ENCODE data around the gene TARS1. TPM values are rescaled to one million over a fixed set of nuclear protein-coding genes. Genes with fewer than 3 reads are reported as not detected.

Gene TARS1
- total and polyA plus RNA-seq, 4 donors: 42.2 to 76.6 (median 71.6) TPM

DNA sequence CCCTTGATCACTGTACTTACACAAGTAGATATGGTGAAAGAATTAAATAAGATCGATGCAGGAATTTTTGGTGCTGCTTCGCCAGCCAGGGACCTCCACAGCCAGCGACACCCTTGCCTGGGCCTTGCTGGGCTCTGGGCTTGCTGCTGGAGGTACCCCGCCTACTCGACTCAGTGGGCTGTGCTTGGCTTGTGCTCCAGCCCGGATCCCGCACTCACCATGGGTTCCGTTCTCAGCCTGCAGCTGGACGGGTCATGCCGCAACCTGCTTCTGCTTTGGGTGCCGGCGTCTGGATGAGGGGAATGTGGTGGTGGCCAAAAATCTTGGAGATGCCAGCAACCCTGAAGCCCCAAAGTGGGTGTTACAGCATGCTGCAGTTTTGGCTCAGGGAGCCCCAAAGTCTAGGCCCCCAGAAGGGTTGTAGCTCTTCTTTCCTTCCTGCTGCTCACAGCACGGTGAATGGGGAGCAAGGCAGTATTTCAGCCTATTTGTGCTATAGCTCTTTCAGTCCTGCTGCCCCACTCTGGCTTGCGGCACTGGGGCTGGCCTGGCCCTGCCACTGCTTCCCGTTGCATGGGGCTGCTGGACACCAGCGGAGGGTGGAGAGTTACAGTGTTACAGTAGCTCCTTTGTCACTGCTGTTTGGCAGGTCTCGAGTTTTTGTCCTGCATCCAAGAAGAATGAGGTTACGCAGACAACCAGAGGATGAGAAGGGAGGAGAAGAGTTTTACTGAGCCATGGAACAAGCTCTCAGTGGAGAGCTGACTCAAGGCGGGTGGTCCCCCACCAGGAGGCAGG, 48.0 kb downstream of the TARS1 start:
- ATAC-seq (ENCODE audit: low FRiP score): no peak
- intact Hi-C loops (cut with DNase I): no loop called here
- no peaks in the 10 kb centered on the region for H3K9me3 ChIP-seq (ENCODE audit: control insufficient read depth, low read length)
- DNase-seq: no peak
- 95 to 96% methylated on average over 19 of the region's 19 CpGs for WGBS, 2 donors
- no peaks in the 10 kb centered on the region for H3K27me3 ChIP-seq (ENCODE audit: control insufficient read depth in 1 of 2, insufficient read depth in 2 of 2, low read length in 1 of 2)
- H3K4me3 ChIP-seq (ENCODE audit: low read length in 2 of 2): no peak overlapping the region
- no peak overlapping the region for H3K27ac ChIP-seq (ENCODE audit: low read depth in 1 of 2, low read length in 2 of 2)
- H3K4me1 ChIP-seq (ENCODE audit: control insufficient read depth in 1 of 2, insufficient read depth in 2 of 2, low read length in 2 of 2): no peaks in the 10 kb centered on the region
- peaks cover 0 to 2% of the 10 kb centered on the region in 2 donors for H3K36me3 ChIP-seq (ENCODE audit: control insufficient read depth in 1 of 2, insufficient read depth in 2 of 2, low read length in 1 of 2)

GRCh38 chr5:33489481-33490067, 48.8 kb downstream of the TARS1 start:
- no peak overlapping the region for H3K27ac ChIP-seq (ENCODE audit: low read depth in 1 of 2, low read length in 2 of 2)
- peaks cover 0 to 2% of the 10 kb centered on the region in 2 donors for H3K36me3 ChIP-seq (ENCODE audit: control insufficient read depth in 1 of 2, insufficient read depth in 2 of 2, low read length in 1 of 2)
- ATAC-seq (ENCODE audit: low FRiP score) (no peak), DNase-seq (no peak)
- 95 to 97% methylated on average over 6 of the region's 6 CpGs for WGBS, 2 donors
- H3K9me3 ChIP-seq (ENCODE audit: control insufficient read depth, low read length): no peaks in the 10 kb centered on the region
- no peak overlapping the region for H3K4me3 ChIP-seq (ENCODE audit: low read length in 2 of 2)
- no peaks in the 10 kb centered on the region for H3K4me1 ChIP-seq (ENCODE audit: control insufficient read depth in 1 of 2, insufficient read depth in 2 of 2, low read length in 2 of 2)
- intact Hi-C loops (cut with DNase I): no loop called here
- no peaks in the 10 kb centered on the region for H3K27me3 ChIP-seq (ENCODE audit: control insufficient read depth in 1 of 2, insufficient read depth in 2 of 2, low read length in 1 of 2)

DNA sequence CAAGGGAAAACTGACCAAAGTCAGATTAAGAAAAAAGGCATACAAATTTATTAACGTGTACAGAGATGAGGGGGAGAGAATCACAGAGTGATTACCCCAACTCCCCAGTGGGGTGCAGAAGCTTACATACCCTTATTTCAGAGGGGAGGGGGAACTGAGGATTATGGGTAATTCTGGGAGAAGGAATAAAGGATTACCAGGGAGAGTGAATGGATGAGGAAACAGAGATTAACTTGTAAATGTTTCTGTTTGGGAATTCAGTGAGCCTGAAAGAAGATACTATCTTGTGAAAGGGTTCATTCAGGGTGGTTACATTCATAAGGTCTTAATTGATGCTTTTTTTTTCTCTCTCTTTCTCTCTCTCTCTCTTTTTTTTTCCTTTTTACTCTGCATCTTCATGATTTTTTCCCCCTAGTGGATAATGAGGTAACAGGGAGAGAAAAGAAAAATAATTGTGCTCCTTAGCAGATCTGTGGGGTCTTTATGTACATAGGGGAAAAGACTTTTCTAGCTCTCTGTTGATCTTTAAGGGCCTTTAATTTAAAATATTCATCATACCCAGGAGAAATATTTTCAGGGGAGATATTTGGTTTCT, 49.4 kb downstream of the TARS1 start:
- no peak overlapping the region for H3K4me3 ChIP-seq (ENCODE audit: low read length in 2 of 2)
- H3K27me3 ChIP-seq (ENCODE audit: control insufficient read depth in 1 of 2, insufficient read depth in 2 of 2, low read length in 1 of 2): no peaks in the 10 kb centered on the region
- H3K27ac ChIP-seq (ENCODE audit: low read depth in 1 of 2, low read length in 2 of 2): no peak overlapping the region
- ATAC-seq (ENCODE audit: low FRiP score): no peak
- peaks cover 0 to 2% of the 10 kb centered on the region in 2 donors for H3K36me3 ChIP-seq (ENCODE audit: control insufficient read depth in 1 of 2, insufficient read depth in 2 of 2, low read length in 1 of 2)
- 84 to 88% methylated on average over 1 of the region's 1 CpG for WGBS, 2 donors
- no peaks in the 10 kb centered on the region for H3K4me1 ChIP-seq (ENCODE audit: control insufficient read depth in 1 of 2, insufficient read depth in 2 of 2, low read length in 2 of 2)
- no peaks in the 10 kb centered on the region for H3K9me3 ChIP-seq (ENCODE audit: control insufficient read depth, low read length)
- intact Hi-C loops (cut with DNase I): no loop called here
- no peak for DNase-seq

- no peaks in the 10 kb centered on the region for H3K27me3 ChIP-seq (ENCODE audit: control insufficient read depth in 1 of 2, insufficient read depth in 2 of 2, low read length in 1 of 2)
- H3K36me3 ChIP-seq (ENCODE audit: control insufficient read depth in 1 of 2, insufficient read depth in 2 of 2, low read length in 1 of 2): peaks cover 0 to 2% of the 10 kb centered on the region in 2 donors
- no peak overlapping the region for H3K4me3 ChIP-seq (ENCODE audit: low read length in 2 of 2)
- H3K4me1 ChIP-seq (ENCODE audit: control insufficient read depth in 1 of 2, insufficient read depth in 2 of 2, low read length in 2 of 2): no peaks in the 10 kb centered on the region
- ATAC-seq (ENCODE audit: low FRiP score) (no peak), DNase-seq (no peak)
- no peak overlapping the region for H3K27ac ChIP-seq (ENCODE audit: low read depth in 1 of 2, low read length in 2 of 2)
- H3K9me3 ChIP-seq (ENCODE audit: control insufficient read depth, low read length): no peaks in the 10 kb centered on the region
- intact Hi-C loops (cut with DNase I): no loop called here
Measured at GRCh38 chr5:33491941-33492340, 51.2 kb downstream of the TARS1 start.

DNA sequence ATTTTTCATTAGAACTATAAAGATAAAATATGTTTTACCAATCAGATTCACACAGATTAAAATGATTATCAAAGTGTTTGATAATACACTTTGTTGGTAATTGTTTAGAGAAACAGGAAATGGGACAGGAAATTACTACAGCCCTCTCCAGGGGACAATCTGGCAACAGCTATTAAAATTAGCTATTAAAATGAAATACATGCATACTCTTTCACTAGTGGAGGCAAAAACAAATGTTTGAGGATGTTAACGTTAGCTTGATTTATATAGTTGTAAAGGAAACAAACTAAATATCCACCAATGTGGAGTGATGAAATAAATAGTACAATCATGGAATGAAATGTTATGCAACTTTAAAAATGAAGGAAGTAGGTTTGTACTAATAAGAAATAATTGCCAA, 53.7 kb downstream of the TARS1 start:
- intact Hi-C loops (cut with DNase I): no loop called here
- Histone ChIP-seq H3K27ac (ENCODE audit: low read depth in 1 of 2, low read length in 2 of 2) (no peak overlapping the region), H3K36me3 (ENCODE audit: control insufficient read depth in 1 of 2, insufficient read depth in 2 of 2, low read length in 1 of 2) (peaks cover 0 to 2% of the 10 kb centered on the region in 2 donors), H3K4me1 (ENCODE audit: control insufficient read depth in 1 of 2, insufficient read depth in 2 of 2, low read length in 2 of 2) (no peaks in the 10 kb centered on the region), H3K27me3 (ENCODE audit: control insufficient read depth in 1 of 2, insufficient read depth in 2 of 2, low read length in 1 of 2) (no peaks in the 10 kb centered on the region), H3K4me3 (ENCODE audit: low read length in 2 of 2) (no peak overlapping the region), H3K9me3 (ENCODE audit: control insufficient read depth, low read length) (no peaks in the 10 kb centered on the region)
- no peak for ATAC-seq (ENCODE audit: low FRiP score)
- WGBS, 2 donors: 24 to 26% methylated on average over 1 of the region's 1 CpG
- DNase-seq: no peak

- no peaks in the 10 kb centered on the region for H3K27me3 ChIP-seq (ENCODE audit: control insufficient read depth in 1 of 2, insufficient read depth in 2 of 2, low read length in 1 of 2)
- no peak for ATAC-seq (ENCODE audit: low FRiP score)
- H3K9me3 ChIP-seq (ENCODE audit: control insufficient read depth, low read length): no peaks in the 10 kb centered on the region
- intact Hi-C loops (cut with DNase I): no loop called here
- H3K36me3 ChIP-seq (ENCODE audit: control insufficient read depth in 1 of 2, insufficient read depth in 2 of 2, low read length in 1 of 2): no peaks in the 10 kb centered on the region
- no peak overlapping the region for H3K27ac ChIP-seq (ENCODE audit: low read depth in 1 of 2, low read length in 2 of 2)
- whole genome bisulfite sequencing, 2 donors: 87 to 93% methylated on average over 4 of the region's 4 CpGs
- DNase-seq: no peak
- H3K4me3 ChIP-seq (ENCODE audit: low read length in 2 of 2): no peak overlapping the region
- H3K4me1 ChIP-seq (ENCODE audit: control insufficient read depth in 1 of 2, insufficient read depth in 2 of 2, low read length in 2 of 2): no peaks in the 10 kb centered on the region
Measured at GRCh38 chr5:33501260-33501659, 60.5 kb downstream of the TARS1 start.

DNA sequence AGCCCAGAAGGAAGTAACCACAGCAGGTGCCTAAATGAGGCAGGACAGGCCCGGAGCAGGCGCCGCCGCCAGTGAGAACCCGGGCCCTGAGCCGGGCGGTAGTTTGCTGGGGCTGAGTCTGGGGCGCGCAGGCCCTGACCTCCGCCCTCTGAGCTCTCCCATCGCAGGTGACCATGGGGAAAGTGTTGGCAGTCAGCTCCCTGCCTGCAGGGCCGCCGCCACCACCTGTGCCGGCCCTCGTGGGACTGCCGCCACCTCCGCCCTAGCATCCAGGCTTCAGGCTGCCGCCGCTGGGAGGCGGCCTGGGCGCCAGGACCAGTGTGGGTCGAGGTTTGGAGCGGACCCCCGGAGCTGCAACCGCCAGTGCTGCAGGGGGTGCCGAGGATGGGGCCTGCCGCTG, 61.1 kb downstream of the TARS1 start:
- no peaks in the 10 kb centered on the region for H3K9me3 ChIP-seq (ENCODE audit: control insufficient read depth, low read length)
- intact Hi-C loops (cut with DNase I): no loop called here
- WGBS, 2 donors: 94 to 95% methylated on average over 27 of the region's 27 CpGs
- no peak for ATAC-seq (ENCODE audit: low FRiP score)
- no peak overlapping the region for H3K4me3 ChIP-seq (ENCODE audit: low read length in 2 of 2)
- H3K4me1 ChIP-seq (ENCODE audit: control insufficient read depth in 1 of 2, insufficient read depth in 2 of 2, low read length in 2 of 2): no peaks in the 10 kb centered on the region
- H3K27ac ChIP-seq (ENCODE audit: low read depth in 1 of 2, low read length in 2 of 2): no peak overlapping the region
- H3K36me3 ChIP-seq (ENCODE audit: control insufficient read depth in 1 of 2, insufficient read depth in 2 of 2, low read length in 1 of 2): no peaks in the 10 kb centered on the region
- no peaks in the 10 kb centered on the region for H3K27me3 ChIP-seq (ENCODE audit: control insufficient read depth in 1 of 2, insufficient read depth in 2 of 2, low read length in 1 of 2)
- no peak for DNase-seq

- H3K4me3 ChIP-seq (ENCODE audit: low read length in 2 of 2): no peak overlapping the region
- intact Hi-C loops (cut with DNase I): no loop called here
- no peaks in the 10 kb centered on the region for H3K4me1 ChIP-seq (ENCODE audit: control insufficient read depth in 1 of 2, insufficient read depth in 2 of 2, low read length in 2 of 2)
- no peaks in the 10 kb centered on the region for H3K36me3 ChIP-seq (ENCODE audit: control insufficient read depth in 1 of 2, insufficient read depth in 2 of 2, low read length in 1 of 2)
- DNase-seq (no peak), ATAC-seq (ENCODE audit: low FRiP score) (no peak)
- no peaks in the 10 kb centered on the region for H3K9me3 ChIP-seq (ENCODE audit: control insufficient read depth, low read length)
- H3K27me3 ChIP-seq (ENCODE audit: control insufficient read depth in 1 of 2, insufficient read depth in 2 of 2, low read length in 1 of 2): no peaks in the 10 kb centered on the region
- WGBS, 2 donors: 32 to 44% methylated on average over 3 of the region's 3 CpGs
- H3K27ac ChIP-seq (ENCODE audit: low read depth in 1 of 2, low read length in 2 of 2): no peak overlapping the region
Measured at GRCh38 chr5:33504570-33504969, 63.8 kb downstream of the TARS1 start.

GRCh38 chr5:33507426-33507825, 66.7 kb downstream of the TARS1 start:
- DNase-seq (no peak), ATAC-seq (ENCODE audit: low FRiP score) (no peak)
- no peaks in the 10 kb centered on the region for H3K36me3 ChIP-seq (ENCODE audit: control insufficient read depth in 1 of 2, insufficient read depth in 2 of 2, low read length in 1 of 2)
- H3K4me3 ChIP-seq (ENCODE audit: low read length in 2 of 2): no peak overlapping the region
- no peaks in the 10 kb centered on the region for H3K9me3 ChIP-seq (ENCODE audit: control insufficient read depth, low read length)
- intact Hi-C loops (cut with DNase I): no loop called here
- no peak overlapping the region for H3K27ac ChIP-seq (ENCODE audit: low read depth in 1 of 2, low read length in 2 of 2)
- 94 to 97% methylated on average over 4 of the region's 4 CpGs for WGBS, 2 donors
- H3K4me1 ChIP-seq (ENCODE audit: control insufficient read depth in 1 of 2, insufficient read depth in 2 of 2, low read length in 2 of 2): no peaks in the 10 kb centered on the region
- no peaks in the 10 kb centered on the region for H3K27me3 ChIP-seq (ENCODE audit: control insufficient read depth in 1 of 2, insufficient read depth in 2 of 2, low read length in 1 of 2)
